RWPE2 (cell line): Measurements from ENCODE around the gene HMX1.

Source experiments
- ATAC-seq: fragments of 200-7000 bp; cut with Tn5 transposase; 3 replicates; pipeline ENCODE4 v1.9.1; 2021; ENCODE audit warnings: low read depth
- DNase-seq: peaks from one replicate; pipeline ENCODE4 v3.0.0-alpha.2; 2020; ENCODE audit warnings: low spot score
- H3K27ac ChIP-seq: fragments of 450-650 bp; 2 replicates; pipeline ENCODE4 v1.5.1; 2017; ENCODE audit warnings: mild to moderate bottlenecking; ENCODE audit not compliant: poor library complexity, severe bottlenecking
- H3K27me3 ChIP-seq: fragments of 250-450 bp; sonication (Bioruptor Pico); 2 replicates; pipeline ENCODE4 v1.5.1; 2021; ENCODE audit warnings: mild to moderate bottlenecking, moderate library complexity; ENCODE audit not compliant: insufficient read depth, poor library complexity, severe bottlenecking
- H3K36me3 ChIP-seq: fragments of 250-450 bp; sonication (Bioruptor Pico); 2 replicates; pipeline ENCODE4 v1.5.1; 2020; ENCODE audit warnings: low read depth, mild to moderate bottlenecking, moderate library complexity
- H3K4me1 ChIP-seq: fragments of 250-450 bp; sonication (Bioruptor Pico); 2 replicates; pipeline ENCODE4 v1.5.1; 2021; ENCODE audit warnings: mild to moderate bottlenecking, moderate library complexity; ENCODE audit not compliant: insufficient read depth, poor library complexity, severe bottlenecking
- H3K4me3 ChIP-seq: fragments of 250-450 bp; sonication (Bioruptor Pico); 2 replicates; pipeline ENCODE4 v1.5.1; 2021; ENCODE audit warnings: mild to moderate bottlenecking, moderate library complexity; ENCODE audit not compliant: severe bottlenecking
- H3K9me3 ChIP-seq: fragments of 250-450 bp; sonication (Bioruptor Pico); 2 replicates; pipeline ENCODE4 v1.5.1; 2021; ENCODE audit warnings: mild to moderate bottlenecking, moderate library complexity; ENCODE audit not compliant: severe bottlenecking
- CTCF ChIP-seq: fragments of 450-650 bp; IDR thresholded peaks from one replicate; pipeline ENCODE4 v1.5.1; 2017; ENCODE audit warnings: mild to moderate bottlenecking, moderate library complexity; ENCODE audit not compliant: poor library complexity, severe bottlenecking

Gene HMX1

GRCh38 chr4:8850830-8851188, 20.8 kb downstream of the HMX1 start:
- Histone ChIP-seq H3K4me1 (no peaks in the 10 kb centered on the region), H3K36me3 (no peaks in the 10 kb centered on the region), H3K27me3 (peaks cover 37% of the 10 kb centered on the region), H3K9me3 (no peaks in the 10 kb centered on the region), H3K4me3 (no peak overlapping the region), H3K27ac (no peak overlapping the region)
- TF ChIP-seq CTCF = no peak
- DNase-seq = no peak
- no peak for ATAC-seq

GRCh38 chr4:8850074-8850829, 21.4 kb downstream of the HMX1 start:
- H3K4me3 ChIP-seq = no peak overlapping the region
- no peaks in the 10 kb centered on the region for H3K4me1 ChIP-seq
- H3K9me3 ChIP-seq = no peaks in the 10 kb centered on the region
- H3K27me3 ChIP-seq = peaks cover 32% of the 10 kb centered on the region
- TF ChIP-seq CTCF = no peak
- no peak overlapping the region for H3K27ac ChIP-seq
- no peak for ATAC-seq
- DNase-seq = peak; percentile 49
- no peaks in the 10 kb centered on the region for H3K36me3 ChIP-seq

GRCh38 chr4:8849266-8850073, 22.2 kb downstream of the HMX1 start:
- H3K4me3 ChIP-seq = no peak overlapping the region
- H3K9me3 ChIP-seq = no peaks in the 10 kb centered on the region
- H3K27me3 ChIP-seq = peaks cover 24% of the 10 kb centered on the region
- peak; percentile 39 for DNase-seq
- no peak for TF ChIP-seq CTCF
- H3K4me1 ChIP-seq = no peaks in the 10 kb centered on the region
- no peaks in the 10 kb centered on the region for H3K36me3 ChIP-seq
- no peak overlapping the region for H3K27ac ChIP-seq
- no peak for ATAC-seq

- DNase-seq = no peak
- no peaks in the 10 kb centered on the region for H3K36me3 ChIP-seq
- H3K9me3 ChIP-seq = no peaks in the 10 kb centered on the region
- no peak overlapping the region for H3K4me3 ChIP-seq
- ATAC-seq = no peak
- H3K27ac ChIP-seq = no peak overlapping the region
- no peak for TF ChIP-seq CTCF
- H3K27me3 ChIP-seq = peaks cover 18% of the 10 kb centered on the region
- no peaks in the 10 kb centered on the region for H3K4me1 ChIP-seq
Observed at GRCh38 chr4:8848507-8849265, 23.0 kb downstream of the HMX1 start.
